ENCODE data around the gene TECR.
"Not testable (repeated sequence)": the region's sequence is repeated elsewhere in the genome, so short reads cannot be mapped to it uniquely, and the experiment has no call there.

Gene TECR

GRCh38 chr19:14561249-14561648, 31.9 kb downstream of the TECR start:
- no peak for DNase-seq (ENCODE audit: low read depth in 2 of 2)

GRCh38 chr19:14561847-14562351, 32.5 kb downstream of the TECR start:
- no peak for DNase-seq (ENCODE audit: low read depth in 2 of 2)

- no peak for DNase-seq (ENCODE audit: low read depth in 2 of 2)
Observed at GRCh38 chr19:14562660-14563589, 33.5 kb downstream of the TECR start.

GRCh38 chr19:14563590-14563926, 34.2 kb downstream of the TECR start:
- no peak for DNase-seq (ENCODE audit: low read depth in 2 of 2)

- no peak for DNase-seq (ENCODE audit: low read depth in 2 of 2)
Observed at GRCh38 chr19:14563989-14564651, 34.7 kb downstream of the TECR start.

GRCh38 chr19:14564652-14565297, 35.4 kb downstream of the TECR start:
- not testable (repeated sequence) for DNase-seq (ENCODE audit: low read depth in 2 of 2)

GRCh38 chr19:14565298-14565679, 35.9 kb downstream of the TECR start:
- DNase-seq (ENCODE audit: low read depth in 2 of 2), result no peak

GRCh38 chr19:14565765-14566711, 36.6 kb downstream of the TECR start:
- DNase-seq (ENCODE audit: low read depth in 2 of 2), result no peak

- no peak for DNase-seq (ENCODE audit: low read depth in 2 of 2)
Observed at GRCh38 chr19:14566712-14567077, 37.3 kb downstream of the TECR start.

GRCh38 chr19:14567079-14567478, 37.7 kb downstream of the TECR start:
- no peak for DNase-seq (ENCODE audit: low read depth in 2 of 2)

GRCh38 chr19:14570864-14571527, 41.6 kb downstream of the TECR start:
- DNase-seq (ENCODE audit: low read depth in 2 of 2), result no peak

GRCh38 chr19:14571695-14572490, 42.5 kb downstream of the TECR start, which contains the start of gene NDUFB7:
Gene NDUFB7 (minus strand): TSS chr19:14572066. CDS start chr19:14572000, 66 bp downstream.
- DNase-seq (ENCODE audit: low read depth in 2 of 2), result peak; percentile 77 to 82

GRCh38 chr19:14575428-14575980, 46.1 kb downstream of the TECR start:
- no peak for DNase-seq (ENCODE audit: low read depth in 2 of 2)

GRCh38 chr19:14576363-14576762, 47.0 kb downstream of the TECR start:
- no peak for DNase-seq (ENCODE audit: low read depth in 2 of 2)

GRCh38 chr19:14577264-14577663, 47.9 kb downstream of the TECR start:
- DNase-seq (ENCODE audit: low read depth in 2 of 2), result no peak

GRCh38 chr19:14577885-14578427, 48.6 kb downstream of the TECR start:
- no peak for DNase-seq (ENCODE audit: low read depth in 2 of 2)

GRCh38 chr19:14580623-14581237, 51.3 kb downstream of the TECR start:
- DNase-seq (ENCODE audit: low read depth in 2 of 2), result peak in 1 of 2 donors; percentile 27

- no peak for DNase-seq (ENCODE audit: low read depth in 2 of 2)
Observed at GRCh38 chr19:14582894-14583340, 53.5 kb downstream of the TECR start, which contains the start of gene CLEC17A. Gene CLEC17A (plus strand): TSS chr19:14583084. CDS start chr19:14583161, 77 bp downstream.

- not testable (repeated sequence) for DNase-seq (ENCODE audit: low read depth in 2 of 2)
Observed at GRCh38 chr19:14584372-14584771, 55.0 kb downstream of the TECR start.

Data from stimulated activated CD8-positive, alpha-beta memory T cell treated with anti-CD3 and anti-CD28 coated beads, Interleukin-15, amount 100 ng/mL, for 4 hours (primary cell).